ENCODE data around the gene TWF1.
"Not testable (repeated sequence)": the region's sequence is repeated elsewhere in the genome, so short reads cannot be mapped to it uniquely, and the experiment has no call there.

The TWF1 gene

GRCh38 chr12:43797561-43798217 is 8.4 kb downstream of the TWF1 start:
- FAIRE-seq: no peak

- FAIRE-seq: no peak
Observed at GRCh38 chr12:43795716-43796280, 10.3 kb downstream of the TWF1 start.

- FAIRE-seq: no peak
Observed at GRCh38 chr12:43789941-43790340, 16.2 kb downstream of the TWF1 start.

- no peak for FAIRE-seq
Observed at GRCh38 chr12:43786899-43787693, 19.0 kb downstream of the TWF1 start.

GRCh38 chr12:43776498-43776897 is 29.6 kb downstream of the TWF1 start:
- peak; percentile 87 for FAIRE-seq

- no peak for FAIRE-seq
Observed at GRCh38 chr12:43766291-43766690, 39.8 kb downstream of the TWF1 start.

GRCh38 chr12:43764528-43764927 is 41.6 kb downstream of the TWF1 start:
- no peak for FAIRE-seq

- no peak for FAIRE-seq
Observed at GRCh38 chr12:43763769-43764168, 42.3 kb downstream of the TWF1 start.

- FAIRE-seq: no peak
Observed at GRCh38 chr12:43762596-43762995, 43.5 kb downstream of the TWF1 start.

- no peak for FAIRE-seq
Observed at GRCh38 chr12:43761500-43761899, 44.6 kb downstream of the TWF1 start.

GRCh38 chr12:43760396-43760795 is 45.7 kb downstream of the TWF1 start:
- FAIRE-seq: no peak

GRCh38 chr12:43758728-43759563 is 47.2 kb downstream of the TWF1 start, which contains the start of the genes IRAK4 and PUS7L:
IRAK4 (plus strand) TSS chr12:43758951; CDS start chr12:43768112, 9,161 bp downstream.
PUS7L (minus strand) TSS chr12:43758790; CDS start chr12:43755245, 3,545 bp downstream.
- peak; percentile 97 for FAIRE-seq

- FAIRE-seq: no peak
Observed at GRCh38 chr12:43758247-43758727, 47.8 kb downstream of the TWF1 start.

GRCh38 chr12:43754015-43754414 is 52.1 kb downstream of the TWF1 start:
- FAIRE-seq: no peak

- not testable (repeated sequence) for FAIRE-seq
Observed at GRCh38 chr12:43751360-43751759, 54.8 kb downstream of the TWF1 start.

- FAIRE-seq: no peak
Observed at GRCh38 chr12:43750814-43751213, 55.3 kb downstream of the TWF1 start.

GRCh38 chr12:43749016-43749415 is 57.1 kb downstream of the TWF1 start:
- FAIRE-seq: no peak

- no peak for FAIRE-seq
Observed at GRCh38 chr12:43744826-43745225, 61.3 kb downstream of the TWF1 start.
